ENCODE measurements around the gene KLK5. TPM values are rescaled to one million over a fixed set of nuclear protein-coding genes. Genes with fewer than 3 reads are reported as not detected.
A peak's percentile ranks its signal among the peaks of the same experiment; 100 is the strongest.

Gene KLK5
- total RNA-seq, 1 donor from 2014 or later: not detected

GRCh38 chr19:50932018-50932689, 20.7 kb downstream of the KLK5 start:
- DNase-seq: no peak
- ATAC-seq (ENCODE audit: poor library complexity): no peak
- intact Hi-C loops (cut with DNase I): no loop called here

GRCh38 chr19:50931023-50931422, 21.8 kb downstream of the KLK5 start:
- intact Hi-C loops (cut with DNase I): no loop called here
- no peak for DNase-seq
- no peak for ATAC-seq (ENCODE audit: poor library complexity)

GRCh38 chr19:50928831-50929230, 24.0 kb downstream of the KLK5 start:
- intact Hi-C loops (cut with DNase I): loop anchor here (10.0 kb wide), 2 partner anchors 166 to 564 kb away; partner anchors contain the start of gene NAPSA
- ATAC-seq (ENCODE audit: poor library complexity) (no peak), DNase-seq (no peak)

- intact Hi-C loops (cut with DNase I): loop anchor here (10.0 kb wide), 2 partner anchors 169 to 561 kb away; partner anchors contain the start of gene NAPSA
- DNase-seq (no peak), ATAC-seq (ENCODE audit: poor library complexity) (no peak)
Observed at GRCh38 chr19:50926144-50926543, 26.7 kb downstream of the KLK5 start.

- ATAC-seq (ENCODE audit: poor library complexity): no peak
- intact Hi-C loops (cut with DNase I): loop anchor here (10.0 kb wide), 2 partner anchors 169 to 561 kb away; partner anchors contain the start of gene NAPSA
Observed at GRCh38 chr19:50925734-50926133, 27.1 kb downstream of the KLK5 start.

GRCh38 chr19:50924586-50924985, 28.3 kb downstream of the KLK5 start:
- ATAC-seq (ENCODE audit: poor library complexity): no peak
- intact Hi-C loops (cut with DNase I): loop anchor here (10.0 kb wide), 2 partner anchors 170 to 560 kb away; partner anchors contain the start of gene NAPSA
- DNase-seq: no peak

More at GRCh38 chr19:50925734-50926133, 27.1 kb downstream of the KLK5 start:
- DNase-seq: no peak

GRCh38 chr19:50922317-50922853, 30.5 kb downstream of the KLK5 start:
- peak; percentile 63 for DNase-seq
- intact Hi-C loops (cut with DNase I): loop anchor here (10.0 kb wide), 2 partner anchors 172 to 558 kb away; partner anchors contain the start of gene NAPSA
- ATAC-seq (ENCODE audit: poor library complexity): peak; percentile 90

- ATAC-seq (ENCODE audit: poor library complexity) (no peak), DNase-seq (no peak)
- intact Hi-C loops (cut with DNase I): loop anchor here (10.0 kb wide), 2 partner anchors 173 to 557 kb away; partner anchors contain the start of gene NAPSA
Observed at GRCh38 chr19:50921426-50922316, 31.2 kb downstream of the KLK5 start.

GRCh38 chr19:50916069-50916468, 36.8 kb downstream of the KLK5 start:
- no peak for ATAC-seq (ENCODE audit: poor library complexity)
- intact Hi-C loops (cut with DNase I): no loop called here
- DNase-seq: no peak

GRCh38 chr19:50912727-50913716, 39.8 kb downstream of the KLK5 start:
- DNase-seq (no peak), ATAC-seq (ENCODE audit: poor library complexity) (no peak)
- intact Hi-C loops (cut with DNase I): no loop called here

GRCh38 chr19:50912102-50912599, 40.7 kb downstream of the KLK5 start:
- DNase-seq (no peak), ATAC-seq (ENCODE audit: poor library complexity) (no peak)

GRCh38 chr19:50911206-50912101, 41.4 kb downstream of the KLK5 start, which contains the start of gene KLK4:
Gene KLK4, minus strand, starts transcription at chr19:50911395. Its CDS starts 657 bp downstream, at chr19:50910738.
- DNase-seq (no peak), ATAC-seq (ENCODE audit: poor library complexity) (no peak)

More at GRCh38 chr19:50912102-50912599, 40.7 kb downstream of the KLK5 start:
- intact Hi-C loops (cut with DNase I): no loop called here

GRCh38 chr19:50910722-50911121, 42.1 kb downstream of the KLK5 start:
- no peak for DNase-seq
- no peak for ATAC-seq (ENCODE audit: poor library complexity)
- intact Hi-C loops (cut with DNase I): no loop called here

More at GRCh38 chr19:50911206-50912101, 41.4 kb downstream of the KLK5 start, which contains the start of gene KLK4:
- intact Hi-C loops (cut with DNase I): no loop called here

- intact Hi-C loops (cut with DNase I): no loop called here
- no peak for DNase-seq
- ATAC-seq (ENCODE audit: poor library complexity): no peak
Observed at GRCh38 chr19:50909240-50910070, 43.4 kb downstream of the KLK5 start.

GRCh38 chr19:50908336-50908735, 44.5 kb downstream of the KLK5 start:
- no peak for DNase-seq
- no peak for ATAC-seq (ENCODE audit: poor library complexity)
- intact Hi-C loops (cut with DNase I): no loop called here

- DNase-seq (no peak), ATAC-seq (ENCODE audit: poor library complexity) (no peak)
- intact Hi-C loops (cut with DNase I): no loop called here
Observed at GRCh38 chr19:50906217-50906616, 46.6 kb downstream of the KLK5 start.

All from Right ventricle myocardium superior (tissue), 1 donor.